Fibroblast of skin of abdomen (primary cell): ENCODE data around the gene OBSCN.
"Not testable (repeated sequence)": the region's sequence is repeated elsewhere in the genome, so short reads cannot be mapped to it uniquely, and the experiment has no call there.

Experiments
- DNase-seq: peaks from one replicate; pipeline ENCODE4 v3.0.0-alpha.2; 2013

Gene OBSCN

GRCh38 chr1:228188249-228188648 is 19.6 kb upstream of the OBSCN start:
- DNase-seq: not testable (repeated sequence)

DNA sequence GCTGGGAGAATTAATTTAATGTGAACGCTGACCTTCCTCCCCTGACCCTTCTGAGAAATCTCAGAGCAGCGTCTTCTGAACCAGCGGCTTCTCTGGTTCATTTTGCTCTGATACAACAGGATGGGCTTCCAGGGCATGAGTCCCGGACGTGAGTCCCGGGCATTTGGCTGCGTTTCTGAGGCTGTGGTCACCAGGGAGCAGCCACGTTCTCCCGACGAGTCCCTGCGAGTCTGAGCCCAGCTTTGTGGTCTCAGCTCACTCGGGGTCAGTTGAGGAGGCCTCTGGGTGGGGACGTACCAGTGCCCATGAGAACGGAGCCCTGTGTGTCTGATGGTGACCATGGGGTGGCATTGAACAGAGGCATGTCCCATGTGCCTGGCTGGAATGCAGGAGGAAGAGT is 17.7 kb upstream of the OBSCN start:
- no peak for DNase-seq

DNA sequence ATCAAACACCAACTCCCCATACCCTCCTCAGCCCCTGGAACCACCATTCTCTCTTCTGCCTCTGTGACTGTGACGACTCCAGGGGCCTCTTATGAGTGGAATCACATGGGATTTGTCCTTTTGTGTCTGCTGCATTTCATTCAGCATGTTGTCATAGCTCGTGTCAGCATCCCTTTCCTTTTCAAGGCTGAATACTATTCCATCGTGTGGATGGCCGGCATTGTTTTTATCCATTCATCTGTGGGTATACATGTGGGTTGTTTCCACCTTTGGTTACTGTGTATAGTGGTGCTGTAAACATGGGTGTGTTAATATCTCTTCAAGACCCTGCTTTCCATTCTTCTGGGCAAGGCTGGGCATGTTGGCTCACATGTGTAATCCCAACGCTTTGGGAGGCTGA is 17.1 kb upstream of the OBSCN start:
- DNase-seq: no peak

- DNase-seq: no peak
Measured at GRCh38 chr1:228194436-228194835, 13.4 kb upstream of the OBSCN start.

DNA sequence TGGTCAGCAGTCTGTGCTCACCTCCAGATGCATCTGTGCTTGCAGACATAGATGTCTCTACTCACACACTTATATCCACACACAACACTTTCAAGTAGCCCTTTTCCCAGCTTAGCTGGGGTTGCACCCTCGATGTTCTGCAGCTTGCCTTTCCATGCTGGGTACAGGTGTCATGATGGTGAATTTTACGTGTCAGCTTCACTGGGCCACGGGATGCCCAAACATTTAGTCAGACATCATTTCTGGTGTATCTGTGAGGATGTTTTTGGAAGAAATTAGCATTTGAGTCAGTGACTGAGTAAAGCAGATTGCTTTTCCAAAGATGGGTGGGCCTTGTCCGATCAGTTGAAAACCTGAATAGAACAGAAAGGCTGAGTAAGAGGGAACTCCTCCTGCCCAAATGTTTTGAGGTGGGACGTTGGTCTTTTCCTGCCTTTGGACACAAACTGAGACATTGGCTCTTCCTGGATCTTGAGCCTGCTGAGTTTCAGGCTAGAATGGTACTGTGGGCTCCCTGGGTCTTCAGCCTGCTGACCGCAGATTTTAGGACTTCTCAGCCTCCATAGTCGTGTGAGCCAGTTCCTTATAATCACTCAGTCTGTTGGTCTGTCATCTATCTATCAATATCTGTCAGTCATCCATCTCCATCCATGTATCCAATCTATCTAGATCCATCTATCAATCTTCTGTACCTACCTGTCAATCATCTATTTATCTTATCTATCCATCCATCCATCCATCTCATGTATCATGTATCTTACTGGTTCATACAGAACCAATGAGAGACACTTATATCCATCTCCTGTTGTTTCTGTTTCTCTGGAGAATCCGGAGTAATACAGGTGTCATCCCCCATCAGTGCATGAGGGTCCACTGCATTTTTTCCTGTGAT is 12.7 kb upstream of the OBSCN start:
- DNase-seq: no peak

GRCh38 chr1:228197555-228198147 is 10.2 kb upstream of the OBSCN start:
- no peak for DNase-seq

DNA sequence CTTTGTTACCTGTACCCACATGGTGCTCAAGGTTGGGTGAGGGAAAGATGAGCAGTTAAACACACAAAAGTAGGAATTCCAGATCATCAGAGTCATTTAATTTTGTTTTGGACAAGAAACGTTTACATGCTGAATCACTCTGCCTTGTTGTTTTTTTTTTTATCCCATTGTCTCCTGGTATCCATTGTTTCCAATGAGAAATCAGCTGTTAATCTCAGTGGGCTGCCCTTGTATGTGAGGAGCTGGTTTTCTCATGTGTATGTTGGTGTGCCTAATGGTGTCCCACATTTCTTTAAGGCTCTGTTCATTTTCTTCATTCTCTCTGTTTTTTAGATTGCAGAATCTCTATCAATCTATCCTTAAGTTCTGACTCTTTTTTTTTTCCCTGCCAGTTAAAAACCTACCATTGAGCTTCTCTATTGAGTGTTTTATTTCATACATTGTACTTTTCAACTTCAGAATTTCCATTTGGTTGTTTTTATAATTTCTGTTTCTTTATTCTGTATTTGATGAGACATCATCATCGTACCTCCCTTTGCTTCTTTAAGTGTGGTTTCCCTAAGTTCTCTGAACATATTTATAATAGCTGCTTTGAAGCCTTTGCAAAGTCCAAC is 8.8 kb upstream of the OBSCN start:
- DNase-seq: no peak

- no peak for DNase-seq
Measured at GRCh38 chr1:228204958-228205357, 2.9 kb upstream of the OBSCN start.

- no peak for DNase-seq
Measured at GRCh38 chr1:228205526-228206436, 2.1 kb upstream of the OBSCN start.

- no peak for DNase-seq
Measured at GRCh38 chr1:228206582-228207351, 1.1 kb upstream of the OBSCN start.

DNA sequence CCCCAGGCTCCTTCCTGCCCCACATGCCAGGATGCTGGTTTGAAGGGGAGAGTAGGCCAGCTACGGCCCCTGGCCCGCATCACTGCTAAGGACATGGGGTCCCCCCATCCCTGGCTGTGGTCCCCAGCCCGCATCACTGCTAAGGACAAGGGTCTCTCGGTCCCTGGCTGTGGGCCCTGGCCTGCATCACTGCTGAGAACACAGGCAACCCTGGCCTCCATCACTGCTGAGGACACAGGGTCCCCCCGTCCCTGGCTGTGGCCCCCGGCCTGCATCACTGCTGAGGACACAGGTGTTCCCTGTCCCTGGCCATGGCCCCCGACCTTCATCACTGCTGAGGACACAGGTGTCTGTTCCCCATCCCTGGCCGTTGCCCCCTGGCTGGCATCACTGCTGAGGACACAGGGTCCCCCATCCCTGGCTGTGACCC is 448 bp upstream of the OBSCN start:
- no peak for DNase-seq

GRCh38 chr1:228208831-228209551 is 1.1 kb downstream of the OBSCN start:
- no peak for DNase-seq

DNA sequence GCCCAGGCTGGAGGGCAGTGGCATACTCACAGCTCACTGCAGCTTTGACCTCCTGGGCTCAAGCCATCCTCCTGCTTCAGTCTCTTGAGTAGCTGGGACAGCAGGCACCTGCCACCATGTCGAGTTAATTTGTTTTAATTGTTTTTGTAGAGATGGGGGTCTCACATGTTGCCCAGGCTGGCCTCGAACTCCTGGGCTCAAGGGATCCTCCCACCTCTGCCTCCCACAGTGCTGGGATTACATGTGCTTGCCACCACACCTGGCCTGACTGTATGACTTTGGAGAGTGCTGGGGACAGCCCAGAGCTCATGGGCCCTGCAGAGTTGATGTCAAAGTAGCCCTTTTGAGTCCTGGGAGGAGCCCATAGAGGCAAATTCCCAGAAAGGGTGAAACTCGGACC is 1.8 kb downstream of the OBSCN start:
- DNase-seq: no peak

- DNase-seq: no peak
Measured at GRCh38 chr1:228210076-228210651, 2.3 kb downstream of the OBSCN start.

- no peak for DNase-seq
Measured at GRCh38 chr1:228210712-228211530, 3.1 kb downstream of the OBSCN start.

DNA sequence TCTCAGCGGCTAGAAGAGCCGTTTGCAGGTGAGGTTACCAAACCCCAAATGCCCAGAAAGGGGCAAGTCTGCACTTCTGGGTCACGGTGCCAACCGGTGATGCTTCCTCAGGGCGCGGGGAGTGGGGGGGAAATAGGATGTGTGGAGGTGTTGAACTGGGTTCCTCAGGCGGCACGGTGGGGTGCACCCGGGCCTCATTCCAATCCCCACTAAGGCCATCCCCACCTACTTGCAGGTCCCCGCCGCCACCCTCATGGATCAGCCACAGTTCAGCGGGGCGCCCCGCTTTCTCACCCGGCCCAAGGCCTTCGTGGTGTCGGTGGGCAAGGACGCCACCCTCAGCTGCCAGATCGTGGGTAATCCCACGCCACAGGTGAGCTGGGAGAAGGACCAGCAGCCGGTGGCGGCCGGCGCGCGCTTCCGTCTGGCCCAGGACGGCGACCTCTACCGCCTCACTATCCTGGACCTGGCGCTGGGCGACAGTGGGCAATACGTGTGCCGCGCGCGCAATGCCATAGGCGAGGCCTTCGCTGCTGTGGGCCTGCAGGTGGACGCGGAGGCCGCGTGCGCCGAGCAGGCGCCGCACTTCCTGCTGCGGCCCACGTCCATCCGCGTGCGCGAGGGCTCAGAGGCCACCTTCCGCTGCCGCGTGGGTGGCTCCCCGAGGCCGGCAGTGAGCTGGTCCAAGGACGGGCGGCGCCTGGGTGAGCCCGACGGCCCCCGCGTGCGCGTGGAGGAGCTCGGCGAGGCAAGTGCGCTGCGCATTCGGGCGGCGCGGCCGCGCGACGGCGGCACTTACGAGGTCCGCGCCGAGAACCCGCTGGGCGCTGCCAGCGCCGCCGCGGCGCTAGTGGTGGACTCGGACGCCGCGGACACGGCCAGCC is 3.9 kb downstream of the OBSCN start:
- no peak for DNase-seq

GRCh38 chr1:228212415-228212965 is 4.6 kb downstream of the OBSCN start:
- DNase-seq: no peak
